ENCODE results near the gene RARG.

RARG gene

DNA sequence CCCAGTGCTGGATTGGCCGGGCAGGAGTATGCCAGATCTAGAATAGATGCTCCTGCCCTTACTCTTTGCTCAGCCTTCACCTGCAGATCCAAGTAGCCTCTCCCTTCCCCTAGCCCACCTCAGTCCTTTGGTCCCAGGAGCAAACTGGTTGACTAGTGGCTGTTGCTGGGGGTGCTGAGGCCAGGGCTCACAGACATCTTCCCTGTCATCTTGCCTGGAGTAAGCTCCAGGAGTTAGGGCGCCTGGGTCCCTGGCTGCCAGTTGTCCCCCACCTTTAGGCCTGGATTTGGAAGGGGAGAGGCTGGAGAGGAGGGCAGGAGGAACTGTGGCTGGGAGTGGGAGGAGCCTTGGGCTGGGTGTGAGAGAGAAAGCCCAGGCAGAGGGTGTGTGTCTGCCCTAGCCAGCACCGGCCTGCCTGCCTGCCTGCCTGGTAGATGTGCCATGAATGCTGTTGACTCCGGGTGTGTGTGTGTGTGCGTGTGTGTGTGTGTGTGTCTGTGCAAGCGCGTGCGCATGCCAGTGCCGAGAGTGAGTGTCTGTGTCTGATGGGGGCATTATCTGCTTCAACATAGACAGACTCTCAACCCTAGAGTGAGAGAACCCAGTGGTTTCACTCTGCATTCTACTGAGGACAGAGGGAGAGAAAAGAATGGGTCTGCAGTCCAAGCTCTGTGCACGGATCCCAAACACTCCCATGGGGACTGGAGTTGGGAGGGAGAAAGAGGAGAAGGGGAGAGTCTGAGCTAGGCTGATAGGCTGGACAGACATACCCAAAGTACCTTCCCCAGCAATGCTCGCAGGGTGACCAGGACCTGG is 845 bp upstream of the RARG start (continued):
- TF ChIP-seq, protein P1, sequence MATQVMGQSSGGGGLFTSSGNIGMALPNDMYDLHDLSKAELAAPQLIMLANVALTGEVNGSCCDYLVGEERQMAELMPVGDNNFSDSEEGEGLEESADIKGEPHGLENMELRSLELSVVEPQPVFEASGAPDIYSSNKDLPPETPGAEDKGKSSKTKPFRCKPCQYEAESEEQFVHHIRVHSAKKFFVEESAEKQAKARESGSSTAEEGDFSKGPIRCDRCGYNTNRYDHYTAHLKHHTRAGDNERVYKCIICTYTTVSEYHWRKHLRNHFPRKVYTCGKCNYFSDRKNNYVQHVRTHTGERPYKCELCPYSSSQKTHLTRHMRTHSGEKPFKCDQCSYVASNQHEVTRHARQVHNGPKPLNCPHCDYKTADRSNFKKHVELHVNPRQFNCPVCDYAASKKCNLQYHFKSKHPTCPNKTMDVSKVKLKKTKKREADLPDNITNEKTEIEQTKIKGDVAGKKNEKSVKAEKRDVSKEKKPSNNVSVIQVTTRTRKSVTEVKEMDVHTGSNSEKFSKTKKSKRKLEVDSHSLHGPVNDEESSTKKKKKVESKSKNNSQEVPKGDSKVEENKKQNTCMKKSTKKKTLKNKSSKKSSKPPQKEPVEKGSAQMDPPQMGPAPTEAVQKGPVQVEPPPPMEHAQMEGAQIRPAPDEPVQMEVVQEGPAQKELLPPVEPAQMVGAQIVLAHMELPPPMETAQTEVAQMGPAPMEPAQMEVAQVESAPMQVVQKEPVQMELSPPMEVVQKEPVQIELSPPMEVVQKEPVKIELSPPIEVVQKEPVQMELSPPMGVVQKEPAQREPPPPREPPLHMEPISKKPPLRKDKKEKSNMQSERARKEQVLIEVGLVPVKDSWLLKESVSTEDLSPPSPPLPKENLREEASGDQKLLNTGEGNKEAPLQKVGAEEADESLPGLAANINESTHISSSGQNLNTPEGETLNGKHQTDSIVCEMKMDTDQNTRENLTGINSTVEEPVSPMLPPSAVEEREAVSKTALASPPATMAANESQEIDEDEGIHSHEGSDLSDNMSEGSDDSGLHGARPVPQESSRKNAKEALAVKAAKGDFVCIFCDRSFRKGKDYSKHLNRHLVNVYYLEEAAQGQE (tag by site-specific recombination; IDR thresholded peaks at IDR 0.05) = no peak
- TF ChIP-seq ZNF341 (tag by site-specific recombination; IDR thresholded peaks at IDR 0.05; ENCODE audit: low read depth) (peak; percentile 56; the same call in 1 of the 2 replicates), ZNF335 (tag by site-specific recombination; conservative IDR thresholded peaks at IDR 0.05) (peak; percentile 98), ZNF837 (tag by site-specific recombination; IDR thresholded peaks at IDR 0.05) (no peak), OSR2 (tag by site-specific recombination; IDR thresholded peaks at IDR 0.05) (no peak), ZNF660 (tag by site-specific recombination; IDR thresholded peaks at IDR 0.05) (no peak), ZNF600 (tag by site-specific recombination; IDR thresholded peaks at IDR 0.05) (peak; percentile 94)
- TF ChIP-seq, protein P2, sequence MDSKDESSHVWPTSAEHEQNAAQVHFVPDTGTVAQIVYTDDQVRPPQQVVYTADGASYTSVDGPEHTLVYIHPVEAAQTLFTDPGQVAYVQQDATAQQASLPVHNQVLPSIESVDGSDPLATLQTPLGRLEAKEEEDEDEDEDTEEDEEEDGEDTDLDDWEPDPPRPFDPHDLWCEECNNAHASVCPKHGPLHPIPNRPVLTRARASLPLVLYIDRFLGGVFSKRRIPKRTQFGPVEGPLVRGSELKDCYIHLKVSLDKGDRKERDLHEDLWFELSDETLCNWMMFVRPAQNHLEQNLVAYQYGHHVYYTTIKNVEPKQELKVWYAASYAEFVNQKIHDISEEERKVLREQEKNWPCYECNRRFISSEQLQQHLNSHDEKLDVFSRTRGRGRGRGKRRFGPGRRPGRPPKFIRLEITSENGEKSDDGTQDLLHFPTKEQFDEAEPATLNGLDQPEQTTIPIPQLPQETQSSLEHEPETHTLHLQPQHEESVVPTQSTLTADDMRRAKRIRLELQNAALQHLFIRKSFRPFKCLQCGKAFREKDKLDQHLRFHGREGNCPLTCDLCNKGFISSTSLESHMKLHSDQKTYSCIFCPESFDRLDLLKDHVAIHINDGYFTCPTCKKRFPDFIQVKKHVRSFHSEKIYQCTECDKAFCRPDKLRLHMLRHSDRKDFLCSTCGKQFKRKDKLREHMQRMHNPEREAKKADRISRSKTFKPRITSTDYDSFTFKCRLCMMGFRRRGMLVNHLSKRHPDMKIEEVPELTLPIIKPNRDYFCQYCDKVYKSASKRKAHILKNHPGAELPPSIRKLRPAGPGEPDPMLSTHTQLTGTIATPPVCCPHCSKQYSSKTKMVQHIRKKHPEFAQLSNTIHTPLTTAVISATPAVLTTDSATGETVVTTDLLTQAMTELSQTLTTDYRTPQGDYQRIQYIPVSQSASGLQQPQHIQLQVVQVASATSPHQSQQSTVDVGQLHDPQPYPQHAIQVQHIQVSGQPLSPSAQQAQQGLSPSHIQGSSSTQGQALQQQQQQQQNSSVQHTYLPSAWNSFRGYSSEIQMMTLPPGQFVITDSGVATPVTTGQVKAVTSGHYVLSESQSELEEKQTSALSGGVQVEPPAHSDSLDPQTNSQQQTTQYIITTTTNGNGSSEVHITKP (tag by site-specific recombination; IDR thresholded peaks at IDR 0.05) = peak; percentile 66
- TF ChIP-seq, protein P3, sequence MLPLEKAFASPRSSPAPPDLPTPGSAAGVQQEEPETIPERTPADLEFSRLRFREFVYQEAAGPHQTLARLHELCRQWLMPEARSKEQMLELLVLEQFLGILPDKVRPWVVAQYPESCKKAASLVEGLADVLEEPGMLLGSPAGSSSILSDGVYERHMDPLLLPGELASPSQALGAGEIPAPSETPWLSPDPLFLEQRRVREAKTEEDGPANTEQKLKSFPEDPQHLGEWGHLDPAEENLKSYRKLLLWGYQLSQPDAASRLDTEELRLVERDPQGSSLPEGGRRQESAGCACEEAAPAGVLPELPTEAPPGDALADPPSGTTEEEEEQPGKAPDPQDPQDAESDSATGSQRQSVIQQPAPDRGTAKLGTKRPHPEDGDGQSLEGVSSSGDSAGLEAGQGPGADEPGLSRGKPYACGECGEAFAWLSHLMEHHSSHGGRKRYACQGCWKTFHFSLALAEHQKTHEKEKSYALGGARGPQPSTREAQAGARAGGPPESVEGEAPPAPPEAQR (tag by site-specific recombination; IDR thresholded peaks at IDR 0.05) = 0 out of 2 replicates have a peak, but pooled peaks have one; percentile 13

DNA sequence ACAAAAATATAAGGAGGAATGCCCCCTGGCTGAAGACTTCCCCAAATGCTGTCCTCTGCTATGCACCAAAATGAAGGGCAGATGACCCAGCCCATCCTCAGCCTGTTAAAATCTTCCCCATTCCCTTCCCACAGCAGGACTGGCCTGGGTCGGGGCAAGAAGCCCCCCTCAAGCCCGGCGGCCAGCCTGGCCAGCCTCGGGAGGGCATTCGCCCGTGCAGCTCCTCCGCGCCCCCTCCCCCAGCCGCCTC is 413 bp downstream of the RARG start:
- Histone ChIP-seq H3K9me3 (ENCODE audit: control insufficient read depth, insufficient read depth, low read depth, low read length) (no peaks in the 10 kb centered on the region), H3K4me3 (ENCODE audit: low read depth, low read length) (peak overlapping the region; percentile 46), H3K36me3 (ENCODE audit: control insufficient read depth in 2 of 2, insufficient read depth in 1 of 2, low read length in 2 of 2) (no peaks in the 10 kb centered on the region), H3K27ac (ENCODE audit: extremely low read depth, low read depth, low read length) (peak overlapping the region; percentile 46; the same call in 1 of the 2 replicates), H3K4me1 (ENCODE audit: control insufficient read depth, insufficient read depth, low read length) (peaks cover 12% of the 10 kb centered on the region)
- ChIA-PET POLR2A (no interaction called here), CTCF (interaction anchor here (1.1 kb wide), 1 partner anchor 18 kb away, joined by 3 read pairs; no protein-coding TSS in a partner anchor)
- TF ChIP-seq, protein P2 (tag by site-specific recombination; IDR thresholded peaks at IDR 0.05) = peak; percentile 81; the same call in 1 of the 2 replicates
- 0 out of 2 replicates have a peak, but pooled peaks have one; percentile 23 for TF ChIP-seq SP2 (tag by site-specific recombination; IDR thresholded peaks at IDR 0.05)
- TF ChIP-seq, protein P4, sequence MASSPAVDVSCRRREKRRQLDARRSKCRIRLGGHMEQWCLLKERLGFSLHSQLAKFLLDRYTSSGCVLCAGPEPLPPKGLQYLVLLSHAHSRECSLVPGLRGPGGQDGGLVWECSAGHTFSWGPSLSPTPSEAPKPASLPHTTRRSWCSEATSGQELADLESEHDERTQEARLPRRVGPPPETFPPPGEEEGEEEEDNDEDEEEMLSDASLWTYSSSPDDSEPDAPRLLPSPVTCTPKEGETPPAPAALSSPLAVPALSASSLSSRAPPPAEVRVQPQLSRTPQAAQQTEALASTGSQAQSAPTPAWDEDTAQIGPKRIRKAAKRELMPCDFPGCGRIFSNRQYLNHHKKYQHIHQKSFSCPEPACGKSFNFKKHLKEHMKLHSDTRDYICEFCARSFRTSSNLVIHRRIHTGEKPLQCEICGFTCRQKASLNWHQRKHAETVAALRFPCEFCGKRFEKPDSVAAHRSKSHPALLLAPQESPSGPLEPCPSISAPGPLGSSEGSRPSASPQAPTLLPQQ (tag by site-specific recombination; IDR thresholded peaks at IDR 0.05) = no peak
- TF ChIP-seq KLF9 (tag by site-specific recombination; IDR thresholded peaks at IDR 0.05; ENCODE audit: low read depth) = peak; percentile 27; the same call in 1 of the 2 replicates
- TF ChIP-seq, protein P5, sequence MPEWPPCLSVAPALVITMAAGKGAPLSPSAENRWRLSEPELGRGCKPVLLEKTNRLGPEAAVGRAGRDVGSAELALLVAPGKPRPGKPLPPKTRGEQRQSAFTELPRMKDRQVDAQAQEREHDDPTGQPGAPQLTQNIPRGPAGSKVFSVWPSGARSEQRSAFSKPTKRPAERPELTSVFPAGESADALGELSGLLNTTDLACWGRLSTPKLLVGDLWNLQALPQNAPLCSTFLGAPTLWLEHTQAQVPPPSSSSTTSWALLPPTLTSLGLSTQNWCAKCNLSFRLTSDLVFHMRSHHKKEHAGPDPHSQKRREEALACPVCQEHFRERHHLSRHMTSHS (tag by site-specific recombination; IDR thresholded peaks at IDR 0.05) = no peak
- 0 out of 2 replicates have a peak, but pooled peaks have one; percentile 16 for TF ChIP-seq ZXDB (tag by site-specific recombination; IDR thresholded peaks at IDR 0.05)
- no peak for TF ChIP-seq ZBTB7A (tag by site-specific recombination; IDR thresholded peaks at IDR 0.05; ENCODE audit: low read depth)
- TF ChIP-seq ZFP41 (tag by site-specific recombination; IDR thresholded peaks at IDR 0.05; ENCODE audit: borderline replicate concordance) = no peak
- peak; percentile 50 for TF ChIP-seq ZBTB8A (tag by site-specific recombination; IDR thresholded peaks at IDR 0.05)
- TF ChIP-seq ZNF366 (tag by site-specific recombination; conservative IDR thresholded peaks at IDR 0.05) = 0 out of 2 replicates have a peak, but pooled peaks have one; percentile 33
- no peak for TF ChIP-seq ZNF626 (tag by site-specific recombination; IDR thresholded peaks at IDR 0.05)
- peak; percentile 48; the same call in 1 of the 2 replicates for TF ChIP-seq ZNF391 (tag by site-specific recombination; IDR thresholded peaks at IDR 0.05; ENCODE audit: borderline replicate concordance, low read depth)

Measured in HEK293 (cell line).